K562 (cell line): ENCODE results near the gene LRMDA. TPM values are rescaled to one million over a fixed set of nuclear protein-coding genes. Genes with fewer than 3 reads are reported as not detected.

Experiments
- microRNA counts: library from miRNA; unstranded; fragments of <30 nt; microRNA quantifications from one replicate; lab custom pipeline; 2016
- microRNA-seq: library from miRNA; unstranded; fragments of <30 nt; microRNA quantifications from one replicate; pipeline ENCODE4, GENCODE V29; 2018; ENCODE audit warnings: borderline microRNAs expressed
- polyA plus RNA-seq, 8 experiments: library from polyadenylated mRNA; depleted of rRNA in 4 of 8; stranded (reverse) in 5 of 8; unstranded in 3 of 8; fragments of >200 nt; fragmentation: Nextera tagmentation in 2 of 8; fragmentation: Illumina TruSeq in 1 of 8; extraction: Ambion mirVana in 2 of 8; extraction: Trizol in 1 of 8; gene quantifications; 2 replicates each; pipeline versions ENCODE4 v1.2.1 to v1.2.3, GENCODE V29; 2011 to 2014; ENCODE audit warnings: inconsistent platforms in 1 of 8, missing spikeins in 1 of 8
- small RNA-seq: library from RNA; depleted of rRNA; stranded (forward); fragments of <200 nt; gene quantifications from one replicate; pipeline ENCODE3, GENCODE V24; 2014
- total RNA-seq, 7 experiments: library from RNA; depleted of rRNA in 6 of 7; stranded (reverse); fragments of >200 nt in 6 of 7; fragmentation: Illumina TruSeq in 2 of 7; extraction: Trizol in 2 of 7; gene quantifications; 2 replicates each; pipeline versions ENCODE4 v1.2.1 to v1.2.3, GENCODE V29; 2011 to 2021; ENCODE audit warnings: low replicate concordance in 1 of 7

LRMDA gene
- total and polyA plus RNA-seq, 9 of the 15 experiments (the other 6 are each of a cell fraction or from before 2014, with no cell fraction given): 0.25 TPM; not detected in 8

MicroRNAs encoded within 50 kb of the gene (microRNA counts, 767-probe panel; counts per million panel counts)
- not detected for microRNA hsa-miR-606 (lab: Ali Mortazavi, UCI)

Small RNAs within 50 kb of the gene (microRNA-seq; reads per million reads assigned to microRNA genes)
- not detected for gene MIR606

Small RNAs within 50 kb of the gene (small RNA-seq; reads per million reads assigned to genes)
- gene MIR606: not detected
- gene RN7SL518P: not detected
- gene RNU6-673P: not detected

Other genes with a start within 250 kb of the LRMDA start
- gene VDAC2, start 220.8 kb upstream of the LRMDA start, total RNA-seq (2014; rRNA removed): 188 and 201 TPM in 2 replicates
- 450 and 500 TPM in 2 replicates for gene VDAC2, start 220.8 kb upstream of the LRMDA start, total RNA-seq (2014; rRNA removed; fragmentation: Illumina TruSeq; extraction: Trizol)
- gene VDAC2, start 220.8 kb upstream of the LRMDA start, total RNA-seq (2015; rRNA removed; fragmentation: Illumina TruSeq; extraction: Trizol): 331 and 336 TPM in 2 replicates
- gene VDAC2, start 220.8 kb upstream of the LRMDA start, total RNA-seq (2021): 398 and 422 TPM in 2 replicates
- 139 and 166 TPM in 2 replicates for gene VDAC2, start 220.8 kb upstream of the LRMDA start, polyA plus RNA-seq (2011; rRNA removed)
- 379 and 424 TPM in 2 replicates for gene VDAC2, start 220.8 kb upstream of the LRMDA start, polyA plus RNA-seq (2014; fragmentation: Illumina TruSeq; extraction: Trizol)
- gene VDAC2, start 220.8 kb upstream of the LRMDA start, polyA plus RNA-seq (2014; fragmentation: Nextera tagmentation; extraction: Ambion mirVana): 100 to 1,000 TPM; 208 to 250 TPM
- gene VDAC2, start 220.8 kb upstream of the LRMDA start, polyA plus RNA-seq (2014; rRNA removed): 198 and 219 TPM in 2 replicates
- 112 and 115 TPM in 2 replicates for gene COMTD1, start 195.7 kb upstream of the LRMDA start, total RNA-seq (2014; rRNA removed)
- 3.2 and 5.0 TPM in 2 replicates for gene COMTD1, start 195.7 kb upstream of the LRMDA start, total RNA-seq (2014; rRNA removed; fragmentation: Illumina TruSeq; extraction: Trizol)
- 18.5 and 21.3 TPM in 2 replicates for gene COMTD1, start 195.7 kb upstream of the LRMDA start, total RNA-seq (2015; rRNA removed; fragmentation: Illumina TruSeq; extraction: Trizol)
- 79.9 and 82.9 TPM in 2 replicates for gene COMTD1, start 195.7 kb upstream of the LRMDA start, total RNA-seq (2021)
- 13.7 and 19.5 TPM in 2 replicates for gene COMTD1, start 195.7 kb upstream of the LRMDA start, polyA plus RNA-seq (2011; rRNA removed)
- 4.0 and 11.3 TPM in 2 replicates for gene COMTD1, start 195.7 kb upstream of the LRMDA start, polyA plus RNA-seq (2014; fragmentation: Illumina TruSeq; extraction: Trizol)
- gene COMTD1, start 195.7 kb upstream of the LRMDA start, polyA plus RNA-seq (2014; fragmentation: Nextera tagmentation; extraction: Ambion mirVana): 1 to 10 TPM in 1 of 2 experiments, under 1 TPM in 1; 0.41 to 1.4 TPM
- 89.4 and 98.3 TPM in 2 replicates for gene COMTD1, start 195.7 kb upstream of the LRMDA start, polyA plus RNA-seq (2014; rRNA removed)
- gene ZNF503, start 29.9 kb upstream of the LRMDA start, total RNA-seq (2014; rRNA removed): not detected in 2 replicates
- not detected in 2 replicates for gene ZNF503, start 29.9 kb upstream of the LRMDA start, total RNA-seq (2014; rRNA removed; fragmentation: Illumina TruSeq; extraction: Trizol)
- not detected in 2 replicates for gene ZNF503, start 29.9 kb upstream of the LRMDA start, total RNA-seq (2015; rRNA removed; fragmentation: Illumina TruSeq; extraction: Trizol)
- 0.20 TPM in 1 of 2 replicates, not detected in the other for gene ZNF503, start 29.9 kb upstream of the LRMDA start, total RNA-seq (2021)
- gene ZNF503, start 29.9 kb upstream of the LRMDA start, polyA plus RNA-seq (2011; rRNA removed): not detected in 2 replicates
- not detected in 2 replicates for gene ZNF503, start 29.9 kb upstream of the LRMDA start, polyA plus RNA-seq (2014; fragmentation: Illumina TruSeq; extraction: Trizol)
- not detected for gene ZNF503, start 29.9 kb upstream of the LRMDA start, polyA plus RNA-seq (2014; fragmentation: Nextera tagmentation; extraction: Ambion mirVana)
- gene ZNF503, start 29.9 kb upstream of the LRMDA start, polyA plus RNA-seq (2014; rRNA removed): not detected in 2 replicates